Activated T-helper 1 cell treated with Interleukin-2 at 50 U/mL for 16 hours (primary cell): ENCODE results near the gene FEZF1.
"Not testable (repeated sequence)": the region's sequence is repeated elsewhere in the genome, so short reads cannot be mapped to it uniquely, and the experiment has no call there.

Experiments used
- DNase-seq: peaks from one replicate; pipeline ENCODE4 v3.0.0-alpha.2; 2020; ENCODE audit warnings: low read depth

Gene FEZF1

DNA sequence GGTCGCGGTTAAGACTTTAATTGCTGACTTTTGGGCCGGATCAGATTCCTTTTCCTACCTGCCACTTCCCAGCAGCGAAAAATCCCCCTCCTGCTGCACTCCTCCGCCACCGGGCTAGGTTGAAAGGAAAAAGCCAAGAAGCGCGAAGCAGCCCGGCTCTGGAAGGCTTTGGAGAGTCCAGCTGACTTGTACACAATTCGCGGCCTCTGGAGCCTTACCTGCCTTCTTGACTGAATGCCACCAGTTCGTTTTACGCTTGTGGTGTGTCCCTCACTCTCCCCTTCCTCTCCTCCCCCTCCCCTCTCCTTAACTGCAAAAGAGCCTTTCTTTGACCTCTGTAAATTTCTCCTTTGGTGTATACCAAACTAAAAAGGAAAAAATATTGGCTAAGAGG is 2.7 kb upstream of the FEZF1 start:
- DNase-seq: no peak

DNA sequence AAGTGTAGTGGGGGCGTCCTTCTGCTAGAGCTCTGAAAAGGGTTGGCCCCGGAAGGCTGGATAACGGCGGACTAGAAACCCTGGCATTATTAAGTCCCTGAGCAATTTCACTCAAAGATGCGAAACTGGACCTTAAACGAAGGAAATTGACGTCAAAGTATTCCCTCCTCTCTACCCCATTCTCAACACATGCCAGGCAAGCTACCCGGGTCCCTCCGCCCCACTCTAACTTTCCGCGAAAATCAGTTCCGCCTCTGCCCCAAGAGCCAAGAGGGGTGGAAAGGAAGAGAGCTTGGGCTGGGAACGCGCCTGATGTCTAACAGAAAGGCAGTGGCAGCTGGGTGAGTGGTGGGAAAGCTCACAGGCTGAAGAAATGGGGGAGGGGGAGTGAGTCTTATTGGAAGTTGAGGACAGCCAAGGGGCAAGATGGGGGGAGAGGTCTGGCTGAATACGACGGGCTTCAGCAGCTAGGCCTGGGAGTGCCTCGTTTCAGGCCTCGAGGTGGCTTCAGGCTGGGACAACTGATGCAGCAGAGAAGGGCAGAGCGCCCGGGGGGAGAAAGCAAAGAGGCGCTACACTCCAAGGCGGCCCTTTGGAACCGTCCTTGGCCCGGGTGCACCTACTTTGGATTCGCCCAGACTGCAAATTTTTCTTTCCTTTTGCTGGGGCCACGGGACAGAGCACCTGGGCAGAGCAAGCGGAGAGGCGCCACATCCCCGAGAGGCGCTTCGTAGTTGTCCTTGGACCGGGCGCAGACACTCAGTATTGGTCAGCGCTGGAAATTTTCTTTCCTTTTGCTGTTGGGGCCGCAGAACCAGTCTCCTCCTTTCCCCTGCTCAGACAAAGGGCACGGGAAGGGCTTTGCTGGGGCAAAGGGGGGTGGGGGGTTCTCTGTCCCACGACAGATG is 2.0 kb upstream of the FEZF1 start:
- DNase-seq: no peak

- no peak for DNase-seq
These were observed 1.1 kb upstream of the FEZF1 start for GRCh38 chr7:122305475-122306319.

- no peak for DNase-seq
These were observed 459 bp upstream of the FEZF1 start for GRCh38 chr7:122304996-122305421.

- DNase-seq: no peak
These were observed 825 bp downstream of the FEZF1 start for GRCh38 chr7:122303531-122304318.

GRCh38 chr7:122302761-122303530 is 1.6 kb downstream of the FEZF1 start:
- no peak for DNase-seq

DNA sequence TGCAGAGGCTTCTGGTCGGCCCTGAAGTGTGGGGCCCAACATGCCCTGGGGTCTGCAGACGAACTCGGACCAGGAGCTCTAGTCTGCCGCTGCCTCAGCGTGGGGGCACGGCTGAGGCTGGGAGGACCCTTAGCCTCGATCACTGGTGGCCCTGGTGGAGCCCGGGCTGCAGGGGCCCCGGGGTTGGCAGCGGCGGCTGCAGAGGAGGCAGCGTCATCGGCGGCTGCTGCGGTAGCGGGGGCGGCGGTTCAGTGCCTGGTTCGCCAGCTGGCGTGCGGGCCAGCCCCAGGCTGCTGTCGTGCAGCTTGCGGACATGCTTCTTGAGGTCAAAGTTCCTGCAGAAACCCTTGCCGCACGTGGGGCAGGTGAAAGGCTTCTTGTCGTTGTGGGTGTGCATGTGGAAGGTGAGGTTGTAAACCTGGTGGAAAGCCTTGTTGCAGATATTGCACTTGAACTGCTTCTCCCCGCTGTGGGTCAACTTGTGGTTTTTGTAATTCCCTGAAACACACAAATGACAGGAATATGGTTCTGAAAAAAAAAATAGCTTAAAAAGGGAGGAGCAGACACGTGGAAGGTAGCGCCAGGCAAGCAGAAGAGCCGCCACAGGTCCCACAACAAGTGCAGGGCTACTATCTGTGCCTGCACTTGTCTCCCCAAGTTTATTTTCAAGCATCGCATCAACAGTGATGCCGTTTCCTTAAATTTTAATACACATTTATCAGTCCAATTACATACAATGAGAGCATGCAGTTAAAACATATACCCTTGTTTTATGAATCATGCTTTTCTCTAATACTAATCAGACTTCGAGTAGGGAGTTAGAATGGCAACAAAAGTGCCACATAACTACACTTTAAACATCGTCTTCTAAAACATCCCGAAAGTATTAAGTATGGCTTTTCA is 2.4 kb downstream of the FEZF1 start:
- no peak for DNase-seq

DNA sequence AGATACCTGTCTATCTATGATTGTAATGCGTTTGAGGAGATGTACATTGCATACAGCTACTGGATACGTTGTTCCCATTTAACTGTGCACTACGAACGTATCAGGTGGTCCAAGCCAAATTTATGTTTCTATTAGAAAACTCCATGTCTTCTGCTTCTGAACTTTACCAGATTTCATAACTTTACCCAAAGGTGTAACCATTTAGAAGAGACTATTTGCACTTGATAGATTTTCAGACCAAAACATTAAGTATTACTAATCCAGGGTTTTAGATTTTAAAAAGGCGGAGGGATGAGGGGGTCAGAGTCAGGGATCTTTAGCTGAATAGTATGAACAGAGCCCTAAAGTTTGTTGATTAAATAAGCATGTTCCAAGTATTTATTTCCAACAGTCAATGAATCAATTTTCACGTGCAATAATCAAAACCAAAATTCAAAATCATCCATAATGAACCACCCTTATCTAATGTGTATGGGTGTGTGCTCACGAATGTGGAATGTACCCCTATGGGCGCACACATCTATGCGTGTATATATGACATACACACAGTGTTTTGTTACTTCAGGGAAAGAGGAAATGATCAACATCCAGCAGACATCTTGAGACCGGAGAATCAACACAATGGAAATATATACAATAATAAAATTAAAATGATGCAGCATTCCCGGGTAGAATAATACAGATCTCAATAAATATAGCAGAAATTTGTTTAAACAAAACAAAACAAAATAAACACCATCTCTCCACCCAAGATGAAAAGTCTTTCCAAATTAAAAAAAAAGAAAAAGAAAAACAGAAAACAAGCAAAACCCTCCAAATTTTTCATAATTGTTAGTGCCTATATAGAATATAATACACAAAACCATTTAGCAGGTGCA is 3.4 kb downstream of the FEZF1 start:
- DNase-seq: no peak

GRCh38 chr7:122300211-122300932 is 4.2 kb downstream of the FEZF1 start:
- DNase-seq: no peak

DNA sequence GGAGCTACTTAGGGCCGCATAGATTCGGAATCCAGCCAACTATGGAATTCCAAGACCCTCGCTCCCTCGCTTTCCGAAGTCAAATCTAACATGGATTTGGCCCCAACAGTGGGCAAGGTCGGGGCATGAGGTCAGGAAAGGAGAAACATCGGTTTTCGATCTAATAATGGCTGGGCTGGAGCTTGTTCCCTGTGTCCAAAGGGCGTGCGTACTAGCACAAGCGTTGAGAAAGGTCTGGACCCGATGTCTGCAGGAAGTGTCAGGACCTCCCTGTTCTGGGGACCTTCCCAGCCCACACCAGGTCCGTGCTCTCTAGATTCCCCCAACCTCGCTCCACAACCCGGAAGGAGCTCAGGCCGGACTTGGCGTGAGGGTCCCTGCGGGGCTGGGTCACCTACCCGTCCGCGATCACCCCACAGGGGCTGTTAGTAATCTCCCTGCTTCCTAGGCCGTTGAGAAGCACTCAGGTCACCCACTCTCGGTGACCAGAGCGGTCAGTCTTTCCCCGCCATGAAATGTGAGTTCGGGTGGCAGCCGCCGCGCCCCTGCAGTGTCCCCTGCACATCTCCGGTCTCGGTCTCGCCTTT is 4.8 kb downstream of the FEZF1 start:
- no peak for DNase-seq

GRCh38 chr7:122298618-122299017 is 5.9 kb downstream of the FEZF1 start:
- DNase-seq: no peak

GRCh38 chr7:122298131-122298530 is 6.4 kb downstream of the FEZF1 start:
- DNase-seq: no peak

DNA sequence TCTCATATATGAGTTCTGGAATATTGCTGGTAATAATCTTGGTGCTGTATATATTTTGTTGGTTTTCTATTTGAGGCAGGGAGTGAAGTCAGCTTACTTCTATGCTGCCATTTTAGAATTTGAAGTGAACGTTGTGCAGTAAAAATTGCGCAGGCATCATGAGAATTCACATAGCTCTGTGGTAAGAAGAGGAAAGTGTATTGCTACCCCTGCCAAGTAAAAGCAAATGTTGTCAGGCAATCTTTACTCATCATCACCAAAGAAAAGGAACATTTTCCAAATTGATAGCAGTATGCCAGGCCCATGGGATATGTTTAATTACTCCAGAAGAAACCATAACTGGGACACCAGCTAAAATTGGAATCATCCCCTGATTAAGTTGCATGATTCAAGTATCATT is 13.4 kb downstream of the FEZF1 start:
- DNase-seq: no peak

GRCh38 chr7:122290476-122290875 is 14.1 kb downstream of the FEZF1 start:
- DNase-seq: no peak

- DNase-seq: no peak
These were observed 15.1 kb downstream of the FEZF1 start for GRCh38 chr7:122289426-122289825.

DNA sequence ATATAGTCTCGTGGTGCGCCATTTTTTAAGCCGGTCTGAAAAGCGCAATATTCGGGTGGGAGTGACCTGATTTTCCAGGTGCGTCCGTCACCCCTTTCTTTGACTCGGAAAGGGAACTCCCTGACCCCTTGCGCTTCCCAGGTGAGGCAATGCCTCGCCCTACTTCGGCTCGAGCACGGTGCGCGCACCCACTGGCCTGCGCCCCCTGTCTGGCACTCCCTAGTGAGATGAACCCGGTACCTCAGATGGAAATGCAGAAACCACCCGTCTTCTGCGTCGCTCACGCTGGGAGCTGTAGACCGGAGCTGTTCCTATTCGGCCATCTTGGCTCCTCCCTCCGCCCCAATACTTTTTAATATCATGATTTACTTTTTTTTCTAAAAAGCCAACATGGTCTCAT is 19.9 kb downstream of the FEZF1 start:
- not testable (repeated sequence) for DNase-seq

- no peak for DNase-seq
These were observed 31.4 kb downstream of the FEZF1 start for GRCh38 chr7:122273117-122273516.

DNA sequence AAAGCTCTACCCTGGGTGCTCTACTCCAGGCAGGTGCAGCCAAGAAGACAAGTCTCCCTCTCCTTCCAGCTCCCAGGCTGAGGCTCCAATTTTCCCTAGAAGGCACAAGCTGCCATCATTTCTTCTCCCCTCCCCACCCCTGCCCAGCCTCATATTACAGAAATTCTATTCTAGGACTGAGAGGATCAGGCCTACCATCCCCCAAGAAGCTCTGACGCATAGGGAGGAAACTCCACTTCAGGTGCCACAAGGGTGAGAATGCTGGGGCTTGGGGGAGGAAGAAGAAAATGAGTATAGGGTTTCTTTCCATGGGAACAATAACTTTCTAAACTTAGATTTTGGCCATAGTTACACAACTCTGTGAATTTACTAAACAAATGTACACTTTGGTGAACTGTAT is 35.3 kb downstream of the FEZF1 start:
- DNase-seq: no peak
